HG03442 (cell line): Measurements from ENCODE around the gene EDNRA.
"Not testable (repeated sequence)": the region's sequence is repeated elsewhere in the genome, so short reads cannot be mapped to it uniquely, and the experiment has no call there.

Experiments
- ATAC-seq: cut with Tn5 transposase; IDR thresholded peaks from one replicate; pipeline ENCODE4 v1.9.1; 2021; ENCODE audit warnings: mild to moderate bottlenecking, moderate library complexity; ENCODE audit not compliant: unreplicated experiment

Gene EDNRA

DNA sequence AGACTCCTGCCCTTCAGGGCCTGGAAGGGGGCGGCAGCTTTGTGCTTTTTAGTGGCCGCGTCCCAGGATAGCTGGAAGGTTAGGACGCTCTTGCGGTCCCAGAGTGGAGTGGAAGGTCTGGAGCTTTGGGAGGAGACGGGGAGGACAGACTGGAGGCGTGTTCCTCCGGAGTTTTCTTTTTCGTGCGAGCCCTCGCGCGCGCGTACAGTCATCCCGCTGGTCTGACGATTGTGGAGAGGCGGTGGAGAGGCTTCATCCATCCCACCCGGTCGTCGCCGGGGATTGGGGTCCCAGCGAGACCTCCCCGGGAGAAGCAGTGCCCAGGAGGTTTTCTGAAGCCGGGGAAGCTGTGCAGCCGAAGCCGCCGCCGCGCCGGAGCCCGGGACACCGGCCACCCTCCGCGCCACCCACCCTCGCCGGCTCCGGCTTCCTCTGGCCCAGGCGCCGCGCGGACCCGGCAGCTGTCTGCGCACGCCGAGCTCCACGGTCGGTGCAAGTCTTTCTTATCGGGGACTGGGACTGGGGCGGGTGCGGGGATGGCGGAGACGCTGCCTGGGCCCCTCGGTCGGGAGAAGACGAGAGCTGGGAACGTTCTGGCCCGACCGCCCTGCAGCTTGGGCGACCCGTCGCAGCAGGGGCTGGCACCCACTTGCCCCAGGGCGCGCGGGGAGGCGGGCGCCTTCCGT lies at the start of gene EDNRA:
Gene EDNRA (plus strand): TSS at position 207 of the 686 bp plus-strand sequence. CDS start 4,585 bp downstream, outside the sequence.
- no peak for ATAC-seq

DNA sequence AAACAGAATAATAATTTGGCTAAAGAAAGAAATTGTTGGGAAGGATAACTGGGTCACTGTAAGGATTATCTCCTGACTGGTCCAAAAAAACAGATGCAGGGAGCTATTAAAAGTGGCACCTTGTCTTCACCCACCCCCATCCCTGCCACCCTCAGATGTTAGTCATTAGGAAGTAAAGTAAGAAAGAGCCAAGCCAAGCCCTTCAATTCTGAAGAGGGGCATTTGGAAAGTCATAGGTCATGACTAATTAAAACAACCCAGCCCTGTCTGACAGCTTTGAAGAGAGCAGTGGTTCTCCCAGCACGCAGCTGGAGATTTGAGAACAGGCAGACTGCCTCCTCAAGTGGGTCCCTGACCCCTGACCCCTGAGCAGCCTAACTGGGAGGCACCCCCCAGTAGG lies 46.5 kb upstream of the EDNRA start:
- not testable (repeated sequence) for ATAC-seq

DNA sequence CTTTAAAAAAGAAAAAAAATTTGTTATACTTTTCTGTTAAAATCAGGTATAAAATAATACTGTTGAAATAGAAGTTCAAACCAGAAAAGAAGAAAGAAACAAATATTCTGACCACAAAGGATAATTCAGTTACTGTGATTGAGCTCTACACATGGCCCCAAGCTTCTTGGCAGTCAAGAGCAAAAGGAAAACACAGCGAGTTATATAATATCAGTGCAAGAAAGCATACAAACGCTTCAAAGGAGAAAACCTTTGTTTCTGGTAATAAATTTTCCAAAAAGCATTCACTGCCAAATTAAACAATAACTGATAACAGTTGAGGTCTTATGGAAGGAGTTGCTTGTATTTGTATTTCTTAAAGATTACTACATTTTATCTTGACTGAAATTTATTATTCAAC lies 40.5 kb upstream of the EDNRA start:
- no peak for ATAC-seq

DNA sequence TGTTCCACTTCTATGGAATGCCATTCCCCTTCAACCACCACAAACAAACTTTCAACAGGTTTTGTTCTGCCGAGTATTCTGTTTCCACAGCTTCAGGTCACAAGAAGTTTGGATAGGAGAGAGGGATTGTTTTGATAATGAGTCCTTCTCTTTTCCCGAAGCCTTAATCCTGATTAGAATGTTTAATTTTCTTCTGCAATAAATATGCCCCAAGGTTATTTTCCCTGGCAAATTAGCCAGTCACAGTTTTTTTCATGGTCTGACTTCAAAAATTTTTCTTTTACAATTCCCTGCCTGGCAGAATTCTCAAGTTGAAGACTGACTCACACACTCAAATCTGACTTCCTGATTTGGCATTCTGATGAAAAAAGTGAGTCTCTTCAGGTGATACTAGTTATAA lies 33.1 kb upstream of the EDNRA start:
- no peak for ATAC-seq

DNA sequence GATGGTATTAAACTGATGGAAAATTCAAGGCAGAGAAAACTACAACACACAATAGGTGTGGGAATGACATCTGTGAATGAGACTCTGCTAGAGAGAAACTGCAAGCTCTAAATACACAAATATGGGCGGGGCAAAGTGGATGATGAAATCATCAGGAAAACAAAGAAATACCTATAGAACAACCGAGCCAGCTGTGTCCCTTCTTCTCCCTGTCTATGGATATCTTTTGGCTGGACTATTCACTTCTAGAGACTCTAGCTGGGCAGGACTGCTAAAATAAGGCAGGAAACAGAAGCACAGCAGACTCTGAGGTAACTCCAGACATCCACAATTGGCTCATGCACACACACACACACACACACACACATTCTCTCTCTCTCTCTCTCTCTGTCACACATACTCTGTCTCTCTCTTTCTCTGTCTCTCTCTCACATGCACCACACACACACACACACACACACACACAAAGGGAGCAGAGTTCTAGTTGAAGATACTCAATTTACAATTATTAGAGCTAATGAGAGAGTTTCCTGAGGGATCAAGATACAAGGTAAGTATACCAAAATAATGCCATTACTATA lies 27.2 kb upstream of the EDNRA start:
- ATAC-seq: no peak

DNA sequence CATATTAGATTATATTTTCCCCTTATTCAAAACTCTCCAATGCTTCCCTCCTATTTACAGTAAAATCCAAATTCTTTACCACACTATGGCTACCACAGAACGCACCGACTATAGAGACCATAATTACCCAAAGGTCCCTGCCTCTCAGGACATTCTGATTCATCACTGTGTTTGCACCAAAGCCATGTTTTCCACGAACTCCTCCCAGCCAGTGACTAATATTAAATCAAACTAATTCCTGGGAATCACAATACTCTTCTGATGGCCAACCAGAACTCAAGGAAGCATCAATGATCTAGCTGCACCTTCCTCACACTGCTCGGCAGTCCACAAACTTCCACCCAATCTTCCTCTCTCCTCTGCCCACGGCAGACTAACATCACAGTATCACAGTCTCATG lies 24.2 kb upstream of the EDNRA start:
- ATAC-seq: no peak

DNA sequence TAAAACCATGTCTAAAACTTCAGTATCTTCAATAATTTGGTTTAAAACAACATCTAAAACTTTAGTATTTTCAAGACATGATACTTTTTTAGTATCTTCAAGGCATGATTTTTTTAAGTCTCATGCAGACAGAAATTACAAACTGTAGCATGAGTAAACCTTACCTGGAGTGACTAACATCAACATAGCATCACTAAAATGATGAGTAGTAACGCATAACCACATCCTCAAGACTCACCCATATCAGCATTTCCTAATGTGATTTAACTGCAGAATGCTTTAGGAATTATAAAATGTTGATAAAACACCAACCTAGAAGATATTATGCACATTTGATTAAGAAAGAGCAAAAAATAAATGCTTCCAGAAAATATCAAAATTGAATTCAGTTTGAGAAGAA lies 19.7 kb upstream of the EDNRA start:
- no peak for ATAC-seq

DNA sequence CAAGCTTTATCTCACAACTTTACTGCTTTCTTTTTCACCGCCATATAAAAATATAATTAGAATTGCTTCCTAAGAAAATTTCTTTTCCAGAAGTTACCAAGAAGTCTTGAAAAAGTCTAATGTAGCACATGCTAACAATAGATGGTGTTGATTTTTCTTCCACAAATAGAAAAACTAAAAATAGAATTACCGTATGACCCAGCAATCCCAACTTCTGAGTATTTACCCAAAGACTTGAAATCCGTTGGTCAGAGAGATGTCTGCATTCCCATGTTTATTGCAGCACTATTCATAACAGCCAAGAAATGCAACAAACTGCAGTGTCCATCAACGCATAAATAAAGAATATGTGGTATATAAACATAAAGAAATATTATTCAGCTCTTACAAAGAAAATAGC lies 17.8 kb upstream of the EDNRA start:
- ATAC-seq: no peak

DNA sequence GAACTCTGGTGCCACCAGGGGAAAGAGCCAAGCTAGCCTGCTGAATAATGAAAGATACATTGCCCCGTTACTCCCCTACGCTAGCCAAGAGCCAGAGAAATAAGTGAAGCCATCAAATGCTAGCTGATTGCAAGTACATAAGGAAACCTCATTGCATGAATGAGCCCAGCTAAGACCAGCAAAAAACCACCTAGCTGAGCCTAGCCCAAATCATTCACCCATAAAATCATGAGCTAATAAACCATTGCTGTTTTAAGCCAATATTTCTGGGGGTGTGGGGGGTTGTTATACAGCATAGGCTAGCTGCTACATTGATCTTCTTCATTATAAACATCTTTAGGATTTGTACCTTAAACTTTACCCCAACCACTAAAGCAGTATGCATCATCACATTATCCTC lies 15.4 kb upstream of the EDNRA start:
- ATAC-seq: no peak

DNA sequence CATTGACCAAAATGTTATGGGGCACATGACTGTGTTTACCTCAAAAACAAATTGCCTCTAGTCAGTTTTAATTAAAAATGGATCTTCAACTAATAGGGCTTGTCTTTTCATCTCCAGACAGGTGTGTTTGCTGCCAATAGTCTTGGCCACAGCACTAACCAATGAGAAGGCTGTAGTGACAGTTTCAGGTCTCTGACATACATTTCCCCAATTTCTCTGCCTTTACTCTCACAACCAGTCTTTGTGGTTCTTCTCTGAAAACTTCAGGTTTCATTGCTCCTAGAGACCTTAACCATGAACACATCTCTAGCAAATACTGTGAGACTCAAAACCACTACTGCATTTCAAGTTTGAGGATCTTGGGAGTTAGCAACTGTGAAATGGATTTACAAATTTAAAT lies 3.5 kb upstream of the EDNRA start:
- ATAC-seq: peak; percentile 59

DNA sequence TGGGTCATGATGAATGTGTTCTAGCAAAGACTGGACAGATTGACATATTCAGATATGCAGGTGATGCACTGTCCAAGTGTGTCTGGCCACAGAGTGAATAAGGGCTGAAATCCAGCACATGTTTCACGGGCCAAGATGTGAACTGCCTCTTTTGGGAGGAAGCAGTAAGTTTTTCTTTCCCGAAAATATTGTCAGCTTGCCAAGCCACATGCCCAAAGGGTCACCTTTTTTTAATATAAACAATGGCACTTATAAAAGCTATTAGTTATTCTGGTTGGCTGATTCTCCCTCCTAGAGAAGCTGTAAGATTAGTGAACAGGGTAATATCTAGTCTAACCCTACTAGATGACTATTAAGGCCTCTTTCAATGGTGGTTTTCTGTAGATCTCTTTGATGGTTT lies 1.5 kb upstream of the EDNRA start:
- ATAC-seq: no peak

DNA sequence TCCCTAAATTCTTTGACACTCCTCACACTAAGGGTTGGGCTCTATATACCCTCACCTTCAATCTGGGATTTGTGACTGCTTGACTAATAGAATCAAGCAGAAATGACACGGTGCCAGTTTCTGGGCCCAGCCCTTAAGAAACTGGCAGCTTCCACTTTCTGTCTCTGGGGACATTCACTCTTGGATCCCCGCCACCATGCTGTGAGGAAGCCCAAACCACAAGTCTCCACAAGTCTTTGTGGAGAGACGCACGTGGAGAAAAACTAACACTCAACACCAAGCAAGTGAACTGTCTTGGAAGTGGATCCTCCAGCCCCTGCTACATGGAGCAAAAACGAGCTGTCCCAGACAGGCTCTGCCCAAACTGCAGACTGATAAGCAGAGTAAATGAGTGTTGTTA lies 1.1 kb upstream of the EDNRA start:
- ATAC-seq: no peak

DNA sequence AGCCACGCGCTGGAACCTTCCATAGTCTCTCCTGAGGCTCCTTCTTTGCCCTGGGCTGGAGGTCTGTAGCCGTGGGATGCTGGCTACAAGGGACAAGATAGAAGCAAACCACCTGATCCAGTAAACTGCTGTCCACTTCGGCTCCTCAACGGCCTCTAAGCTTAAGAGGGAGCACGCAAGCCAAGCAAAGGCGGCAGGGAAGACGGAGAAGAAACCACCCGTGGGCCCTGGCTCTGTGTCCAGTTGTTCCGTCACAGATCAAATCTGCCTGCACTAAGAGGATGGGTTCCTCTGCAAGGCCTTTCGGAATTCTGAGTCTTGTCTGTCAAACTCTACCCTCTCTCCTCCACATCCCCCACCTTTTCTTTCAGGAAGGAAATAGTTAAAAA lies 401 bp upstream of the EDNRA start:
- no peak for ATAC-seq

DNA sequence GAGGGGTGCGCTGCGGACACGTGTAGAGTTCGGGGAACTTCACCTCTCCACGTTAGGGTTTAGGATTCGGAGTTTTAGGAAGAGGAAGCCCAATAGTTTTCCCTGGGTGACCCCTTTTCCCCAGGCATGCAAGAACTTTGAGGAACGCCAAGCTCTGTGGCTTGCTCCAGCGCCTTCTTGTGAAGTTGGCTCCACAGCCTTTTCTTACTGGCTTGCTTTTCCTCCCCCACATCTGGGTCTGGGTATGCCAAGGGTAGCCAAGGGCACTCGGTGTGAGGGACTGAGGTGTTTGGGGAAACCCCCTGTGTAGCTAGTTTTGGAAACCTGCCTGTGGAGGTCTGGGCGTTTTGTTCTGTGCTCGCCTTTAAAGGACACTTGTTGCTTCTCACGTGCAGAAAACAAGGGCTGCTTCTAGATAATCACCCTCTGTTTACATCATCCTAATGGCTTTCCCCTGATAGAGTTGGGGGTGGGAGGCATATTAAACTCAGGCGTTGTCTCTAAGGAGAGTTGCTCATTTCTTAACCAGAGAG lies 746 bp downstream of the EDNRA start:
- no peak for ATAC-seq

DNA sequence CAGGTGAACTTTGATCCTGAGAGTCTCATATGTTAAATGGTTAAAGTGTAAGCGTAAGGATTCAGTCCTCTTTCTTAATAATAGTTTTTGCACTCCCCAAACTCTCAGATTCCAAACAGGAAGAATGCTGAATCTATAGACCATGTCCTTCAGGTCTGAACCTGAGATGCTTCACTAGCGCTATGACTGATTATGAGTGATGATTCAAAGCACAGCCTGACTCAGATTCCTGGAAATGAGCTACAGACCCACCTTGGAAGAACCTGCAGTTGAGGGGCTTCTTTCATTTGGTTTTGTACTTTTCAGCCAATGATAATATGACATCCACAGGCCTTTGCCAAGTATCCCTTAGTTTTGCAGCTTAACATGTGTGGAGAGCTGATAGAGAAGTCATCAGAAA lies 1.4 kb downstream of the EDNRA start:
- ATAC-seq: no peak

DNA sequence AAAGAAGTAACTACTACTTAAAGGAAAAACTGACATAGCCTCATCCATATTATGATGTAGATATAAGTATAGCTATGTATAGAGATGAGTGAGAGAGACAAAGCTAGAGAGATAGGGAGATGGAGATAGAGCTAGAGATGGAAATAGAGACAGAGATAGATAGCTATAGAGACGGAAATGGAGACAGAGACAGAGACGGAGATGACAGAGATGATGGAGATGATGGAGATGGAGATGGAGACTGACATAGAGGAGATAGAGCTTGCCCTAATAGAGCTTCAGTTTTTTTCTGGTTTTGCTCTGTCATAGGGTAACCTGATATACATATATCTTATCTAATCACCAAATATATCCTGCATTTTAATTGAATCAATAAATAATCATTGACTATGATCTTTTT lies 4.3 kb downstream of the EDNRA start:
- no peak for ATAC-seq

DNA sequence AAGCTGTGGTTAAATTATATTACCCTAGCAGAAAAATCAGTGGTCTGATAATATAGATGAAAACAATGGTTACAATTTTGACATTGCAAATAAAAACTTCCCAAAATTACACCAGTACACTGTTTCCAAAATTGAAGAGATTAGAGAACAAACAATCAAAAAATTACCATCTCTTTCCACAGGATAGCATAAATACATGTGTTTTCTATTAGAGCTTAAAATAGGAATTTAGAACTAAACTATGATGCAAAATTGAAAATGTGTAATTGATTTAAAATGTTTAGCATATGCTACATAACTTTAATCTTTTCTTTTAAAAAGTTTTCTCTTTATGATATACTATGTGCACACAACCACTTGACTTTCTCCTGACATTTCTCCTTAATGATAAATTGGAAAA lies 6.7 kb downstream of the EDNRA start:
- no peak for ATAC-seq

DNA sequence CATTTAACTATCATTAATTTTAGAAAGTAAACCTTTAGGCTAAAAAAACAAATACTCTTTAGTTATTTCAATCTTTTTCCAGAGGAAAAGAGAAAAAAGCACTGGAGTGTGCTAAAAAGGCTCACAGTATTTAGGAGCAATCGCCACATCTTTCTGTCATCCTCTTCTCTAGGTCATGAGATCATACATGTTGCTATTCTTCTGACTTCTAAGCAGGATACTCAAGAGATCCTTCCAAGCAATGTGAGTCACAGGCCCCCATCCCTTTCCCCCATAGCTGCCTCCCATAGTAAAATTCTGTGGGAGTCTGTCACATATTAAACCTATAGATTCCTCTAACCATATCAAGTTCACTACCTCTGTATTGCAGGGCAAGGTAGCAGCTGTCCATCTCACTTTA lies 7.7 kb downstream of the EDNRA start:
- ATAC-seq: no peak

DNA sequence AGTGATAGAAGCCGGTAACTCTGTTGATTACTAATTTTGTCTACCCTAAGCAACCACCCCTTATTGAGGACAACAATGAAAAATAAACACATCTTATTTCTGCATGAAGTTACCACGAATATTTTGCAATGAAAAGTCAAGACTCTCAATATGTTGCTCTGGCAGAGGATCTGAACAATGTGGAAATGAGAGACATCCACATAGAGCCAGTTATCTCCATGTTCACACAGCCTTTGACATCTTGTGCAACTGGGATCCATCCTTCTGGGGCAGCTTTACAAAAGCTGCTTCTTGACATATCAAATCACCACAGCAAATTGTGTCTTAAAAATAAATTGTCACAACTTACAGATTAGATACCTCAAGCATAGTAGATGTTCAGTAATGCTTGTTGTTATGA lies 10.2 kb downstream of the EDNRA start:
- ATAC-seq: no peak

DNA sequence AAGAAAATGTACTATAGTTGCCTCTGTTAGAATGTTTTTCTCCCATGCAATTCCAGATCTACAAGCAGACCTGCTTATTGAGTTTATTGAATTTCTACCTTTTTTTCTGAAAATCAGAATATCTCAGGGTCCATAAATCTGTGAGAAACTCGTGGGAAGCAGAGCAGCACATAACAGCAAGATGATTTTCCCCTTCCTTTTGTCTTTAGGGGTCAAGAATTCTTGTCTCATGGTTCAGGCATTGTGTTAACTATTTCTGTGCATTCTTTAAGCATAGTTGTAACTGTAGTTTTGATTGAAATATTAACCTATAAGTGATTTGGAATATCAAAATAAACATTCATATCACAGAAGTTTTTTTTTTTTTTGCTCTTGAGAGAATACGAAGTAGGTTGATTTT lies 11.4 kb downstream of the EDNRA start:
- ATAC-seq: no peak

DNA sequence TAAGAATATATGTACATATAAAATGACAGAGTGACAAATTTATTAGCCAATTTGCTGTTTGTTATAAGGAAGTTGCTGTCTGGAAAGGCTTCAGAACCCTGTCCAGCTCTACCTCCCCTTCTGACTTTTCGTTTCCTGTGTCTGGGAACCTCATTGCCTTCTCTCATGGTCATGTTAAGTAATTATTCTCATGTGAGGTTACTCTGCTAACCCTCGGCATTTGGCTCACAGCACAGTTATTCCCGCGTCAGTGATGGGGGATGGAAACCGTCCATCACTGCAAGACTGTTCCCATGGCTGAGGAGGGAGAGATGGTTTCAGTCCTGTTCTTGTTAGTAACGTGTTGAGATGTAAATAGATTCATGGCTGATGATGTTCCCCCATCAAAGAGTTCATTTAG lies 11.9 kb downstream of the EDNRA start:
- ATAC-seq: no peak

DNA sequence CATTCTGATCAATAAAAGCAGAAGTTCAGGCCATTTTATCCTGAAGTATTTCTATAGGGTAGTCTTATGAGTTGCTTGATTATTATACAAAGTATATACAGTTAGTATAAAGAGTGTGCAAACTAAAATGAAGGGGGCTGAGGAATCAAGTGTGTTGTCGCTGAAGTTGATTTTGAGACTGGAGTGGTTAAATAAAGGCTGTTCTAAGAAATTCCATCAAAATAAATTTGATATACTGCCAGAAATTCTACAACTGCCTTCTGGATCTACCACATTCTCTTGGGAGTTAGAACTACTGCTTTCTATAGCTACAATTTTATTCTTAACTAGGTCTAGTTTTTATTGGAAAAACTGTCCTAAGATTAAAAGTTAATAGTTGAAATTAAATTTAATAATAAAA lies 12.4 kb downstream of the EDNRA start:
- ATAC-seq: no peak

DNA sequence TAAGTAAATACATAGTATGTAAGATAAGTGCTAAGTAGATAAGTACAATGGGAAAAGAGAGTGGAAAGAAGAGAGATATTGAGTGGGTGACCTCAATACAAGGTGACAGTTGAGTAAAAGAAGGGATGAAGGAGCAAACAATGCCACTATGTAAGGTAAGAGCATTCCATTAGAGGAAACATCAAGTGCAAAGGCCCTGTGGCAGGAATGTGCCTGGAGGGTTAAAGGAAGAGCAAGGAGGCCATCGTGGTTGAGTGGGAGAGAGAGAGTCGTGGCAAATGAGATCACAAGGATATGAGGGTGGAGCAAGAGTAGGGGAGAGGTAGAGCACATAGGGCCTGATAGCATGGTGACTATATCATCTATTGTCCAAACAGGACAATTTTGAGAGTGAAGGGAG lies 13.4 kb downstream of the EDNRA start:
- ATAC-seq: no peak
